Heart left ventricle (tissue), 13 donors: ENCODE data around the gene CDHR5.

Experiments used
- POLR2A ChIP-seq, 2 donors: fragments of 450-650 bp; IDR thresholded peaks; one replicate each; pipeline ENCODE4 v1.6.1; 2017; ENCODE audit warnings: antibody characterized with exemption in 2 of 2, mild to moderate bottlenecking in 2 of 2, moderate library complexity in 2 of 2
- TF ChIP-seq, protein P1 (sequence below), 12 donors: fragments of 200-600 bp; sonication (generic) in 4 of 12; IDR thresholded peaks; one replicate each; pipeline versions ENCODE4 v1.5.0 to v1.8.0; 2018 to 2022; ENCODE audit warnings: antibody characterized with exemption in 12 of 12, mild to moderate bottlenecking in 5 of 12
- donor health status: ischemic (EF 13 %, LVEDD 7.1; RV severe dilation, severe dysfunction).
- donor health status: DM: no; HTN: yes; CAD: no.
- donor health status: DM: no; HTN: no; CAD: no.
- donor health status: ischemic (EF 25% LVEDD 6.9; RV normal size, moderate dysfunction).
- donor health status: ischemic (EF 25% LVEDD 5.7; RV mildly dilated, moderate dysfunction).
- donor health status: ischemic (EF 35%, LVEDD 5.7; RV mildly dilated, moderate dysfunction).
- donor health status: nonischemic (EF 11% LVEDD 7.7; RV severe dilation, severe dysfunction).
- donor health status: DM: yes; HTN: yes; CAD: no.
- donor health status: PGD.
- donor health status: ischemic (EF 29% LVEDD 5.4; RV normal size, mild dysfunction).
- donor health status: nonischemic (EF 23%, LVEDD 6.1; RV moderate dilation, normal function).

DNA sequence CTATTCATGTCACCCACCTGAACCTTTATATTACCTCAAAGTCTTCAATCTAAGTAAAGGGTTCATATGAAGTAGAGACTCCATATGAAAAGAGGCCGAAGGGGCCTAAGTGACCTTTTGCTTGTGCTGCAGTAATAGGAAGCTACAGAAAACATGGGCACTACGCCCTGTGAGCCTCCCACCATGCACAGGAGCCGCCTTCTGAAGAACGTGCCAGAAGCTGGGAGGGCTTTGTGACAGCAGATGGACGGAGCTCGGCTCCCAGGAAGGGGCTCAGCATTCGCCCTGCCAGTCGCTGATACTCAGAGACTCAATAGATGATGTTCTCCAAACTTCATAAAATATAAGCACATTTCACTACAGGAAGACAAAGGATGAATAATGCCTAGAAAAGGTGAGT is 49.1 kb upstream of the CDHR5 start:
- TF ChIP-seq, protein P1, sequence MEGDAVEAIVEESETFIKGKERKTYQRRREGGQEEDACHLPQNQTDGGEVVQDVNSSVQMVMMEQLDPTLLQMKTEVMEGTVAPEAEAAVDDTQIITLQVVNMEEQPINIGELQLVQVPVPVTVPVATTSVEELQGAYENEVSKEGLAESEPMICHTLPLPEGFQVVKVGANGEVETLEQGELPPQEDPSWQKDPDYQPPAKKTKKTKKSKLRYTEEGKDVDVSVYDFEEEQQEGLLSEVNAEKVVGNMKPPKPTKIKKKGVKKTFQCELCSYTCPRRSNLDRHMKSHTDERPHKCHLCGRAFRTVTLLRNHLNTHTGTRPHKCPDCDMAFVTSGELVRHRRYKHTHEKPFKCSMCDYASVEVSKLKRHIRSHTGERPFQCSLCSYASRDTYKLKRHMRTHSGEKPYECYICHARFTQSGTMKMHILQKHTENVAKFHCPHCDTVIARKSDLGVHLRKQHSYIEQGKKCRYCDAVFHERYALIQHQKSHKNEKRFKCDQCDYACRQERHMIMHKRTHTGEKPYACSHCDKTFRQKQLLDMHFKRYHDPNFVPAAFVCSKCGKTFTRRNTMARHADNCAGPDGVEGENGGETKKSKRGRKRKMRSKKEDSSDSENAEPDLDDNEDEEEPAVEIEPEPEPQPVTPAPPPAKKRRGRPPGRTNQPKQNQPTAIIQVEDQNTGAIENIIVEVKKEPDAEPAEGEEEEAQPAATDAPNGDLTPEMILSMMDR (IDR thresholded peaks at IDR 0.05) = no peak
- TF ChIP-seq POLR2A (IDR thresholded peaks at IDR 0.05) = no peak
